HG03095 (cell line): ENCODE data around the gene TYW1B.
"Not testable (repeated sequence)": the region's sequence is repeated elsewhere in the genome, so short reads cannot be mapped to it uniquely, and the experiment has no call there.

Experiments
- ATAC-seq: cut with Tn5 transposase; IDR thresholded peaks from one replicate; pipeline ENCODE4 v1.9.1; 2021; ENCODE audit warnings: moderate library complexity; ENCODE audit not compliant: unreplicated experiment

The TYW1B gene

DNA sequence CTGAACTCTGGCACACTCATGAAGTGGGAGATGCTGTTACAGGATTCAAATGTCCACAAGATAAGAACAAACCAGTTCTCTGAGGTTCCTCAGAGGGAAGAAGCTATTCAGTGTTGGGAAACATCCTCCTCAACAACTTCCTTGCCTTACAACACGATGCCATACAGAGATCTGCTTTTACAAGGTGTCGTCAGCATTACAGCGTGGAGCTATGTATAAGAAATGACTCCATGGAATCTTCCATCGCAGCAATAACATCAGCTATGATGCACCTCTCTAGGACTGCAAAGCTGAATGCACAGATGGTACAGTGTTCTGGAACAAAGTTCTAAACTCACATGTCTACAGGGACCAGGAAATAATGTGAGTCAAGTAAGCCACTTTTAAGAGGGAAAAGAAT is 122.3 kb downstream of the TYW1B start:
- not testable (repeated sequence) for ATAC-seq

GRCh38 chr7:72704894-72705293 is 123.1 kb downstream of the TYW1B start:
- ATAC-seq: no peak

- ATAC-seq: not testable (repeated sequence)
Measured at GRCh38 chr7:72700548-72700947, 127.5 kb downstream of the TYW1B start.

- ATAC-seq: not testable (repeated sequence)
Measured at GRCh38 chr7:72697066-72697465, 130.9 kb downstream of the TYW1B start.

DNA sequence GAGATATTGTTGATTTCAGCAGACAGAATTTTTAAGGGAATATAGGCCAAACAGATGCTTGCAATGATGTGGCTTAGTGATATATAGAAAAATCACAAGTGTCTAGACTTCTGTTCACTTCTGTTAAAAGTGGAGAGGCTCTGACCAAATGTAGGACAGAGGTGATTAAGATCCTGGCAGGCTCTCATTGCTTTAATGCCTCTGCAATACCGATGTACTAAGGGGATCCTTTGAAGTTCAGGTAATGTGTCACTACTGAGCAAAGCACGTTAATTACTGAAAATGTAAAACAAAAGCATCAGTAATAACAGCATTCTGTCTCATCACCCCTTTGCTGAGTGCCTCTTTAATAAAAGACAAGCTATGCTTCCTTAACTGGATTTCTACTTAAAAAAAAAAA is 131.4 kb downstream of the TYW1B start:
- ATAC-seq: not testable (repeated sequence)

DNA sequence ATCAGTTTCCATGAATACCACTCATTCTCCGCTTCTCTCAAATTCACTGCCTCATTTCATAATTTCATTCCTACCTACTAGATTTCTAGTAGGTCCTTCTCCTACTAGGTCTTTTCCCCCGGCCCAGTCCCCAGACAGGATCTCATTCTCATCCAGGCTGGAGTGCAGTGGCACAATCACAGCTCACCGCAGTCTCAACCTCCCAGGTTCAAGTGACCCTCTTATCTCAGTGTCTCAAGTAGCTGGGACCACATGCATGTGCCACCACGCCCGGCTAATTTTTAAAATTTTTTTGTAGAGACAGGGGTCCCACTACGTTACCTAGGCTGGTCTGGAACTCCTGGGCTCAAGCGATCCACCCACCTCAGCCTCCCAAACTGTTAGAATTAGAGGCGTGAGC is 132.5 kb downstream of the TYW1B start:
- ATAC-seq: not testable (repeated sequence)

DNA sequence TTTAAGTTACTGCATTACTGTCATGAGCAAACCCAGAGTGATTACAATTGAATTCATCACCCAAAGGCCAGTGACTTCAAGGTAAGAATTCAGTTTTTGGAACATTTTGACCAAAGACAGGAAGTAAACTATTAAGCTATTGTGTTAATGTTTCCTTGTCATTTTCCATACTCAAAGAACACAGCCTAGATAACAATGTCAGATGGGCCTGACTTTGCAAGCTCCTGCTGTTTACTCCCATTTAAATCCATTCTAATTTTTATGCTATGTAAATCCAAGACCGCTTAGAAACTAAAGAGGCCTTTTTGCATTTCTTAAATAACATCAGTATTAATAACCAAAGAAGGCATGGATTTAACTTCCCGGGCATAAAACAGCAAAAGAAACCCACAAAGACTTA is 136.6 kb downstream of the TYW1B start:
- ATAC-seq: not testable (repeated sequence)

- ATAC-seq: not testable (repeated sequence)
Measured at GRCh38 chr7:72690177-72690576, 137.8 kb downstream of the TYW1B start.

GRCh38 chr7:72689344-72689743 is 138.7 kb downstream of the TYW1B start:
- ATAC-seq: not testable (repeated sequence)

- ATAC-seq: not testable (repeated sequence)
Measured at GRCh38 chr7:72681211-72681610, 146.8 kb downstream of the TYW1B start.

- ATAC-seq: not testable (repeated sequence)
Measured at GRCh38 chr7:72676880-72677279, 151.1 kb downstream of the TYW1B start.

GRCh38 chr7:72676086-72676690 is 151.8 kb downstream of the TYW1B start:
- not testable (repeated sequence) for ATAC-seq

- ATAC-seq: not testable (repeated sequence)
Measured at GRCh38 chr7:72675686-72676085, 152.3 kb downstream of the TYW1B start.

DNA sequence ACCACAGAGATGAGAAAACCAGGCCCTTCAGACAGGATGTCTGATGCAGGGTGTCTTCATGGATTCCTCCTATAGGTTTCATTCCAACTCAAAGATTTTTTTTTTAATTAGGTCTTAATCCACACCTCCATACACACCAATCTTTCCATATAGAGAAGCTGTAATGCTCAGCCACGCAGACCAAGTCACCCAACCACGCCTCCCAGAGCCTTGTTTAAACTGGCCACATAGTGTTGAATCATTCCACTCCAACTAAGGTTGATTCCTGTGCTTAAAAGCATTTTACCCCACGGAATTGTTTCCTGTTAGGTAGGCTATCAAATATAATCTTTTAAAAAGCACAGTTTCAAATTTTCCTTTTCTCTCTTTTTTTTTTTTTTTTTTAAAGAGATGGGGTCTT is 153.6 kb downstream of the TYW1B start:
- ATAC-seq: no peak

DNA sequence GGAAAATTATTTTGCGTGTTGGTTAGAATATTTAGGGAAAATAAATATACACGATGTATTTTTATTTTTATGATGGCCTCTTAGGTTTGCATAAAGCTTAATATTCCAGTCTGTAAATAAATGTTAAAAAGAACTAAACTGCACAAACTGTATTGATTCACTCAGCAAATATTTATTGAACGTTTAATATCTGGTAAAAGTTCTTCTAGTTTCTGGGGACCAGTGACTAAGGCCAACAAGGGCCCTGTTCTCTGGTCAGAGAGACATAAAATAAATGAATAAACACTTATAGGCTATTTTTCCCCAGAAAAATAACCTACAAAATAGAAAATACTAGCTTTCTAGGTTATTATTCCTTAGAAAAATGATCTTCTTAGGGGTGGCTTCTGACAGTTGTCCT is 157.2 kb downstream of the TYW1B start:
- ATAC-seq: not testable (repeated sequence)

DNA sequence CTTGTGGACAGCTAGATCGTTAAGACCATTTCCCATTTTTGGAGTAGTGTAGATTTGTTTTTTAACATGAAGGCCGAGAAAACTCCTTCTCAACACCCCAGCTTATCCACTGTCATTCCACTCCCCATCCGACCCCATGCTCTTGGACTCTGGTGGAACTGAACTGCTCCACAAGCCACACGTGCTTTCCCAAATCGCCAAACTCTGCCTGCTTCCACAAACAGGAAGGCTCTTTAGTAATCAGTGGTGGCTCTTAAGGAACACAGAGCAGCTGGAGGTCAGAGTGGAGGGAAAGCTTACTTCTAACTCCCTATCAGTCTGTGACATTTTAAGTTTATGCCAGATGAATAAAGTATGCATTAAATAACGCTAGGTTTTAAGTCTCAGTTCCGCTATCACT is 159.6 kb downstream of the TYW1B start:
- ATAC-seq: not testable (repeated sequence)

GRCh38 chr7:72667049-72667448 is 161.0 kb downstream of the TYW1B start:
- ATAC-seq: not testable (repeated sequence)

GRCh38 chr7:72648574-72648973 is 179.4 kb downstream of the TYW1B start:
- not testable (repeated sequence) for ATAC-seq

DNA sequence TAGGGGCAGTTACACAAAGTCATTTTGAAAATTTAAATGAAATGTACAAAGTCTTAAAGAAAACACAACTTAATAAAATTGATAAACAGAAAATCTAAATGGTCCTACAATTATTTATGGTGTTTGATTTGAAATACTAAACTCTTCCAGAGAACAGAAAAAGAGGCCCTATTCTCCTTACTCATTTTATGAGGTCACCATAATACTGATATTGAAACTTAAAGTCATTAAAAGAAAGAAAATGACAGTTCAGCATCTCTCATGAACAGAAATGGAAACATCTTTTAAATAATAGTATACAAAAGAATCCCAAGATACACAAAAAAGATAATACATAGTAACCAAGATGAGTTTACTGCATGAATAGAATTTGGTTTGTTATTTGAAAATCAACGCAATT is 184.3 kb downstream of the TYW1B start:
- ATAC-seq: not testable (repeated sequence)

- ATAC-seq: not testable (repeated sequence)
Measured at GRCh38 chr7:72641485-72642248, 186.3 kb downstream of the TYW1B start.

DNA sequence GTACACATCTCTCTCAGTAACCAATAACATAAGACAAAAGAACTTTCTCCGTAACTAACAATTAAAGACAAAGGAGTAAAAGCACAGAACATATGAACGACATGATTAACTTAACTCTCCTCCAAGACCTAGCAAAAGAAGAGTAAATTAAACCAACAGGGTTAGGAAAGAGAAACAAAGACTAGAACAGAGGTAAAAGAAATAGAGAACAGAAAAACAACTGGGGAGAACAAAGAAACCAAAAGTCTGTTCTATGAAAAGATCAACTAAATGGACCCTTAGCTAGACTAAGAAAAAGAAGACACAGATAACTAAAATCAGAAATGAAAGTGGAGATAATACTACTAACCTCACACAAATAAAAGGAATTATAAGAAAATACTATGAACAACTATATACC is 187.3 kb downstream of the TYW1B start:
- ATAC-seq: not testable (repeated sequence)

- ATAC-seq: not testable (repeated sequence)
Measured at GRCh38 chr7:72635273-72635908, 192.6 kb downstream of the TYW1B start.
